Left lung (tissue), 10 donors: Measurements from ENCODE around the gene NLGN4Y. TPM values are rescaled to one million over a fixed set of nuclear protein-coding genes. Genes with fewer than 3 reads are reported as not detected.

Experiments used
- ATAC-seq: fragments of 200-7000 bp; cut with Tn5 transposase; one replicate; pipeline ENCODE4 v1.9.1; 2020; ENCODE audit warnings: moderate library complexity
- DNase-seq, 4 donors: peaks; one replicate each; pipeline ENCODE4 v3.0.0-alpha.2; 2013 to 2020
- H3K27ac ChIP-seq, 2 donors: fragments of 200-600 bp; sonication (generic) in 1 of 2; one replicate each; pipeline versions ENCODE4 v1.5.0 to v1.8.0; 2020 to 2021
- H3K27me3 ChIP-seq, 2 donors: fragments of 200-600 bp; sonication (generic) in 1 of 2; one replicate each; pipeline versions ENCODE4 v1.5.0 to v1.8.0; 2020 to 2021
- H3K36me3 ChIP-seq, 2 donors: fragments of 200-600 bp; sonication (generic) in 1 of 2; one replicate each; pipeline versions ENCODE4 v1.5.0 to v1.8.0; 2020 to 2021
- H3K4me1 ChIP-seq, 2 donors: fragments of 200-600 bp; one replicate each; pipeline ENCODE4 v1.8.0; 2021
- H3K4me3 ChIP-seq, 2 donors: fragments of 200-600 bp; sonication (generic) in 1 of 2; one replicate each; pipeline versions ENCODE4 v1.5.0 to v1.8.0; 2020 to 2021; ENCODE audit warnings: mild to moderate bottlenecking in 1 of 2
- H3K9me3 ChIP-seq, 2 donors: fragments of 200-600 bp; sonication (generic) in 1 of 2; one replicate each; pipeline versions ENCODE4 v1.5.0 to v1.8.0; 2020 to 2021
- intact Hi-C, 2 donors: fragments of 100-400 bp; cut with DNase I; formaldehyde crosslinking; loops; one replicate each; pipeline versions ENCODE4 v1.11.2 to v1.14.2; 2022
- polyA plus RNA-seq, 6 donors: library from polyadenylated mRNA; unstranded; fragments of 120-200 nt; gene quantifications; one replicate each; pipeline ENCODE4 v1.2.1, GENCODE V29; 2013; ENCODE audit not compliant: insufficient read length in 6 of 6
- total RNA-seq, 2 donors: library from RNA; stranded (reverse); fragmentation: NEBNext Ultra II Directional; extraction: Animal tissue kit (Norgen Biotek cat#: 25700); gene quantifications; one replicate each; pipeline ENCODE4 v1.2.1, GENCODE V29; 2021
- TF ChIP-seq, protein P1 (sequence below), 2 donors: fragments of 200-600 bp; sonication (generic) in 1 of 2; IDR thresholded peaks; one replicate each; pipeline versions ENCODE4 v1.5.0 to v1.8.0; 2021; ENCODE audit warnings: antibody characterized with exemption in 2 of 2
- donor health status: DM: no; HTN: yes; CAD: no.
- donor health status: DM: no; HTN: no; CAD: no.

Gene NLGN4Y
- total and polyA plus RNA-seq, 8 donors: 0.09 to 22.0 (median 3.2) TPM; not detected in 1

- Histone ChIP-seq H3K27ac (no peak overlapping the region), H3K4me1 (no peaks in the 10 kb centered on the region)
- intact Hi-C loops: no loop called here
Measured at GRCh38 chrY:14762903-14763302, 238.6 kb downstream of the NLGN4Y start.

GRCh38 chrY:14763600-14763999 is 239.3 kb downstream of the NLGN4Y start:
- Histone ChIP-seq H3K4me3 (no peak overlapping the region), H3K4me1 (no peaks in the 10 kb centered on the region), H3K27me3 (no peaks in the 10 kb centered on the region), H3K36me3 (no peaks in the 10 kb centered on the region), H3K27ac (no peak overlapping the region), H3K9me3 (no peaks in the 10 kb centered on the region)
- TF ChIP-seq, protein P1, sequence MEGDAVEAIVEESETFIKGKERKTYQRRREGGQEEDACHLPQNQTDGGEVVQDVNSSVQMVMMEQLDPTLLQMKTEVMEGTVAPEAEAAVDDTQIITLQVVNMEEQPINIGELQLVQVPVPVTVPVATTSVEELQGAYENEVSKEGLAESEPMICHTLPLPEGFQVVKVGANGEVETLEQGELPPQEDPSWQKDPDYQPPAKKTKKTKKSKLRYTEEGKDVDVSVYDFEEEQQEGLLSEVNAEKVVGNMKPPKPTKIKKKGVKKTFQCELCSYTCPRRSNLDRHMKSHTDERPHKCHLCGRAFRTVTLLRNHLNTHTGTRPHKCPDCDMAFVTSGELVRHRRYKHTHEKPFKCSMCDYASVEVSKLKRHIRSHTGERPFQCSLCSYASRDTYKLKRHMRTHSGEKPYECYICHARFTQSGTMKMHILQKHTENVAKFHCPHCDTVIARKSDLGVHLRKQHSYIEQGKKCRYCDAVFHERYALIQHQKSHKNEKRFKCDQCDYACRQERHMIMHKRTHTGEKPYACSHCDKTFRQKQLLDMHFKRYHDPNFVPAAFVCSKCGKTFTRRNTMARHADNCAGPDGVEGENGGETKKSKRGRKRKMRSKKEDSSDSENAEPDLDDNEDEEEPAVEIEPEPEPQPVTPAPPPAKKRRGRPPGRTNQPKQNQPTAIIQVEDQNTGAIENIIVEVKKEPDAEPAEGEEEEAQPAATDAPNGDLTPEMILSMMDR (IDR thresholded peaks at IDR 0.05): no peak
- intact Hi-C loops: no loop called here
- DNase-seq: no peak
- ATAC-seq: no peak

More at GRCh38 chrY:14762903-14763302, 238.6 kb downstream of the NLGN4Y start:
- H3K4me3 ChIP-seq: no peak overlapping the region
- ATAC-seq (no peak), DNase-seq (no peak)
- no peaks in the 10 kb centered on the region for H3K9me3 ChIP-seq
- H3K36me3 ChIP-seq: no peaks in the 10 kb centered on the region
- TF ChIP-seq, protein P1 (IDR thresholded peaks at IDR 0.05): no peak
- H3K27me3 ChIP-seq: no peaks in the 10 kb centered on the region

DNA sequence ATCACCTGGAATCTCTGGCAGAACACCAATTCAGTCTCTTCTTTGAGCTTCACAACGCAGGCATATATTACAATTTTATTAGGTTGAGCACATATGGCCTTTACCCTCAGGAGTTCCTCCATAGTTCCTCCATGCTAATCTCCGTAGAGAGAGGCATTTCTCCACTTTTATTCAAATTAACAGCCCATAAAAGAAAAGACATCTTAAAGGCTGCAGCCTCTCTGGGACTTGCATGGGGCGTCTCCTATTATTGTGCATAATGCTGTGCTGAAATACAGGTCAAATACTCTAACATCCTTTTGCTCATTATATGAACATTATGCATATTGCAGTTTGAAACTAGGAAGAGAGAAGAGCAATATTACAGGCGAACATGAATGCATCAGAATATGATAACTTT is 253.9 kb downstream of the NLGN4Y start:
- no peaks in the 10 kb centered on the region for H3K4me1 ChIP-seq
- intact Hi-C loops: no loop called here
- no peak overlapping the region for H3K27ac ChIP-seq
- DNase-seq (no peak), ATAC-seq (no peak)
- H3K36me3 ChIP-seq: no peaks in the 10 kb centered on the region
- no peaks in the 10 kb centered on the region for H3K27me3 ChIP-seq
- peaks cover 0 to 2% of the 10 kb centered on the region in 2 donors for H3K9me3 ChIP-seq
- TF ChIP-seq, protein P1 (IDR thresholded peaks at IDR 0.05): no peak
- no peak overlapping the region for H3K4me3 ChIP-seq

DNA sequence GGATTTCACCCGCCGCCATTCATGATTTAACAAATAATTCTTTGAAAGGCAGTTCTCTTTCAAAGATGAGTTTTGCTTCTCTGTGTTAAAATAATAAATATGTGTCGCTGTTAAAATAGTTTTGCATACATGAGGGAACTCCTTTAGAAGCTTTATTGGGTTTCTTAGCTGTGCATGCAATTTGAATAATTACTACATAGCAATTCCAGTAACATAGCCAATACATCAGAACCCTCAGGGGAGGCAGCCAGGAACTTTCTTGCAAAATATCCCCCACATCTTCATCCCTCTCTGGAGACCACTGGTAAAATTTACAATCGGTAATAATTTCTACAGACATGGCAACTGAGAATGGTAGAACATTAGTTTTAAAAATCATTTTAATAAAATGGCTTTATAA is 268.8 kb downstream of the NLGN4Y start:
- no peaks in the 10 kb centered on the region for H3K36me3 ChIP-seq
- H3K9me3 ChIP-seq: no peaks in the 10 kb centered on the region
- intact Hi-C loops: no loop called here
- no peaks in the 10 kb centered on the region for H3K27me3 ChIP-seq
- no peak overlapping the region for H3K27ac ChIP-seq
- TF ChIP-seq, protein P1 (IDR thresholded peaks at IDR 0.05): no peak
- DNase-seq: no peak
- no peak overlapping the region for H3K4me3 ChIP-seq
- no peaks in the 10 kb centered on the region for H3K4me1 ChIP-seq
- ATAC-seq: no peak

- no peak for DNase-seq
- ATAC-seq: no peak
- H3K4me1 ChIP-seq: no peaks in the 10 kb centered on the region
- H3K36me3 ChIP-seq: no peaks in the 10 kb centered on the region
- H3K4me3 ChIP-seq: no peak overlapping the region
- no peaks in the 10 kb centered on the region for H3K9me3 ChIP-seq
- TF ChIP-seq, protein P1 (IDR thresholded peaks at IDR 0.05): no peak
- H3K27ac ChIP-seq: no peak overlapping the region
- no peaks in the 10 kb centered on the region for H3K27me3 ChIP-seq
- intact Hi-C loops: no loop called here
Measured at GRCh38 chrY:14793674-14794073, 269.3 kb downstream of the NLGN4Y start.
